Liver (tissue), 9 donors: ENCODE results near the gene TNMD. TPM values are rescaled to one million over a fixed set of nuclear protein-coding genes. Genes with fewer than 3 reads are reported as not detected.

Experiments
- DNase-seq: peaks from one replicate; pipeline ENCODE4 v3.0.0-alpha.2; 2017; ENCODE audit warnings: low spot score
- H3K27ac ChIP-seq, 2 donors: one replicate each; pipeline ENCODE4 v1.7.0; 2013; ENCODE audit warnings: inconsistent platforms in 2 of 2, low read length in 2 of 2, control low read depth in 1 of 2, low read depth in 1 of 2, mild to moderate bottlenecking in 1 of 2
- H3K27me3 ChIP-seq, 4 donors: one replicate each; pipeline versions ENCODE4 v1.6.1 to v1.7.0; 2013; ENCODE audit warnings: low read length in 3 of 4, inconsistent platforms in 1 of 4, mild to moderate bottlenecking in 1 of 4, moderate library complexity in 1 of 4; ENCODE audit not compliant: control insufficient read depth in 4 of 4, insufficient read depth in 4 of 4
- H3K36me3 ChIP-seq, 4 donors: one replicate each; pipeline versions ENCODE4 v1.6.1 to v1.7.0; 2013; ENCODE audit warnings: low read length in 3 of 4, mild to moderate bottlenecking in 3 of 4, low read depth in 1 of 4, moderate library complexity in 1 of 4; ENCODE audit not compliant: control insufficient read depth in 4 of 4, insufficient read depth in 3 of 4
- H3K4me1 ChIP-seq, 4 donors: one replicate each; pipeline versions ENCODE4 v1.6.1 to v1.7.0; 2013; ENCODE audit warnings: low read length in 3 of 4, mild to moderate bottlenecking in 3 of 4, moderate library complexity in 1 of 4; ENCODE audit not compliant: control insufficient read depth in 4 of 4, insufficient read depth in 4 of 4
- H3K4me3 ChIP-seq, 3 donors: one replicate each; pipeline versions ENCODE4 v1.6.1 to v1.7.0; 2013; ENCODE audit warnings: low read length in 3 of 3, control low read depth in 1 of 3, low read depth in 1 of 3, mild to moderate bottlenecking in 1 of 3
- H3K9ac ChIP-seq, 2 donors: one replicate each; pipeline ENCODE4 v1.7.0; 2013; ENCODE audit warnings: low read length in 2 of 2, mild to moderate bottlenecking in 2 of 2, moderate library complexity in 2 of 2, control low read depth in 1 of 2, low read depth in 1 of 2
- H3K9me3 ChIP-seq, 4 donors: one replicate each; pipeline versions ENCODE4 v1.6.1 to v1.7.0; 2013; ENCODE audit warnings: low read length in 3 of 4; ENCODE audit not compliant: control insufficient read depth in 4 of 4
- EGR1 ChIP-seq, 2 donors: IDR thresholded peaks; 2 replicates each; pipeline ENCODE4 v1.6.1; 2016 to 2018; ENCODE audit warnings: antibody characterized with exemption in 2 of 2, low read depth in 2 of 2
- FOXA1 ChIP-seq: IDR thresholded peaks from 2 replicates; pipeline ENCODE4 v1.6.1; 2016; ENCODE audit warnings: antibody characterized with exemption
- FOXA2 ChIP-seq: IDR thresholded peaks from 2 replicates; pipeline ENCODE4 v1.6.1; 2016; ENCODE audit warnings: antibody characterized with exemption
- GABPA ChIP-seq, 2 donors: IDR thresholded peaks in 1 of 2; conservative IDR thresholded peaks in 1 of 2; 2 replicates each; pipeline ENCODE4 v1.6.1; 2016; ENCODE audit warnings: antibody characterized with exemption in 2 of 2, mild to moderate bottlenecking in 1 of 2, moderate library complexity in 1 of 2
- HNF4A ChIP-seq, 2 donors: conservative IDR thresholded peaks; 2 replicates each; pipeline ENCODE4 v1.6.1; 2016; ENCODE audit warnings: antibody characterized with exemption in 2 of 2, mild to moderate bottlenecking in 2 of 2
- HNF4G ChIP-seq: IDR thresholded peaks from 2 replicates; pipeline ENCODE4 v1.6.1; 2016; ENCODE audit warnings: antibody characterized with exemption
- JUND ChIP-seq, 2 donors: IDR thresholded peaks; 2 replicates each; pipeline ENCODE4 v1.6.1; 2016; ENCODE audit warnings: antibody characterized with exemption in 2 of 2
- NR2F2 ChIP-seq: IDR thresholded peaks from 2 replicates; pipeline ENCODE4 v1.6.1; 2016; ENCODE audit warnings: antibody characterized with exemption
- RAD21 ChIP-seq, 2 donors: IDR thresholded peaks; 2 replicates each; pipeline ENCODE4 v1.6.1; 2016; ENCODE audit warnings: antibody characterized with exemption in 2 of 2, mild to moderate bottlenecking in 2 of 2
- RXRA ChIP-seq, 2 donors: IDR thresholded peaks; 2 replicates each; pipeline ENCODE4 v1.6.1; 2017 to 2018; ENCODE audit warnings: antibody characterized with exemption in 2 of 2, mild to moderate bottlenecking in 1 of 2
- SP1 ChIP-seq: IDR thresholded peaks from 2 replicates; pipeline ENCODE4 v1.6.1; 2018; ENCODE audit warnings: antibody characterized with exemption, mild to moderate bottlenecking
- TAF1 ChIP-seq: conservative IDR thresholded peaks from 2 replicates; pipeline ENCODE4 v1.6.1; 2016; ENCODE audit warnings: antibody characterized with exemption, mild to moderate bottlenecking
- YY1 ChIP-seq: IDR thresholded peaks from 2 replicates; pipeline ENCODE4 v1.6.1; 2016; ENCODE audit warnings: antibody characterized with exemption, mild to moderate bottlenecking
- WGBS: extraction: QIAGEN DNeasy Blood & Tissue Kit; methylation state at CpG from one replicate; pipeline ENCODE4 v1.1.7; 2013; 5-methylcytosine and 5-hydroxymethylcytosine counted together
- polyA plus RNA-seq, 2 donors: library from polyadenylated mRNA; stranded (reverse) in 1 of 2; unstranded in 1 of 2; fragments of 200-250 nt in 1 of 2; fragments of >200 nt in 1 of 2; fragmentation: Nextera tagmentation in 1 of 2; extraction: Ambion mirVana in 1 of 2; gene quantifications; one replicate each; pipeline versions ENCODE4 v1.2.1 to v1.2.3, GENCODE V29; 2013 to 2015
- total RNA-seq, 2 donors: library from RNA; depleted of rRNA; stranded (reverse); fragments of >200 nt; gene quantifications; one replicate each; pipeline ENCODE4 v1.2.3, GENCODE V29; 2014
- TF ChIP-seq, protein P1 (sequence below): IDR thresholded peaks from 2 replicates; pipeline ENCODE4 v1.6.1; 2016; ENCODE audit warnings: antibody characterized with exemption
- TF ChIP-seq, protein P2 (sequence below): IDR thresholded peaks from 2 replicates; pipeline ENCODE4 v1.6.1; 2016; ENCODE audit warnings: antibody characterized with exemption
- TF ChIP-seq, protein P3 (sequence below): IDR thresholded peaks from 2 replicates; pipeline ENCODE4 v1.6.1; 2016; ENCODE audit warnings: antibody characterized with exemption
- TF ChIP-seq, protein P4 (sequence below): IDR thresholded peaks from 2 replicates; pipeline ENCODE4 v1.6.1; 2016; ENCODE audit warnings: antibody characterized with exemption, mild to moderate bottlenecking
- donor health status: healthy.
- donor health status: healthy.
- donor health status: healthy.
- donor health status: healthy.
- donor health status: healthy.

The TNMD gene
- total and polyA plus RNA-seq, 4 donors: not detected

DNA sequence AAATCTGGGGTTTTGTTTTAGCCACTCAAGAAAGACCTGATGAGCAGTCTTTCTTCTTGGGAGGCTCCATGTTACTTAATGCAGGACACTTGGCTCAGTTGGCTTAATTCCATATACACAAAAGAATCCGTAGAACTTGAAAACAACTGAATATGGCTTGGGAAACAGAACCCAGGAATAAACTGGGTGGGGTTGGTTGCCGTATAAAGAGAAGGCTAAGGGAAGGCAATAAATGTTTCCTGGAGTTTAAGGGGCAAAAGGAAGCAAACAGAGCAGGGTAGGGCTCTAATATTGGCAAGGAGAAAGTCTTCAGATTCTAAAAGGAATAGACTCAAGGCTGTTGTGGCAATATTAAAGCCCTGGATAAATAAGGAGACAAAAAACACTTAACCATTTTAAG, 8.4 kb downstream of the TNMD start:
- Histone ChIP-seq H3K9ac (no peak overlapping the region), H3K27me3 (no peaks in the 10 kb centered on the region), H3K9me3 (no peaks in the 10 kb centered on the region), H3K36me3 (no peaks in the 10 kb centered on the region), H3K27ac (no peak overlapping the region), H3K4me1 (no peaks in the 10 kb centered on the region), H3K4me3 (no peak overlapping the region)
- DNase-seq: no peak
- WGBS: 62% methylated on average over 2 of the region's 2 CpGs
- TF ChIP-seq NR2F2: no peak
- no peak for TF ChIP-seq SP1
- no peak for TF ChIP-seq FOXA1

DNA sequence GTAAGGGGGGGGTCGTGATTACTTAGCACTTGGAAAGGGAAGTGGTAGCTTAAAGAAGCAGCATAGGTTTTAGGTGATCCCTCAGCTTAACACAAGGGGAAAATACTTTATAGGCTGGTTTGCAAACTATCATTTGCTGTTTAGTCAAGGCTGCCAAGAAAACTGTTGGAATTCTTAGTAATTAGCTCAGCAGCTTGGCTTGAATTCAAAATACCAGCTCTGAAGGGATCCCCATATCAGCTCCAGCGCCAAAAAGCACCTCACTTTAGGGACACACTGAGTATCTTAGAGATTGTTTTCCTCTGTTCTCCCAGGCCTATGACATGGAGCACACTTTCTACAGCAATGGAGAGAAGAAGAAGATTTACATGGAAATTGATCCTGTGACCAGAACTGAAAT, 8.8 kb downstream of the TNMD start:
- DNase-seq: no peak
- WGBS: 32% methylated on average over 2 of the region's 2 CpGs
- Histone ChIP-seq H3K36me3 (no peaks in the 10 kb centered on the region), H3K9ac (no peak overlapping the region), H3K4me1 (no peaks in the 10 kb centered on the region), H3K27ac (no peak overlapping the region), H3K27me3 (no peaks in the 10 kb centered on the region), H3K4me3 (no peak overlapping the region), H3K9me3 (no peaks in the 10 kb centered on the region)
- no peak for TF ChIP-seq HNF4G
- no peak for TF ChIP-seq EGR1 (IDR thresholded peaks at IDR 0.05; ENCODE audit: low read depth in 2 of 2)
- TF ChIP-seq JUND (IDR thresholded peaks at IDR 0.05): no peak
- TF ChIP-seq NR2F2: no peak
- TF ChIP-seq, protein P1, sequence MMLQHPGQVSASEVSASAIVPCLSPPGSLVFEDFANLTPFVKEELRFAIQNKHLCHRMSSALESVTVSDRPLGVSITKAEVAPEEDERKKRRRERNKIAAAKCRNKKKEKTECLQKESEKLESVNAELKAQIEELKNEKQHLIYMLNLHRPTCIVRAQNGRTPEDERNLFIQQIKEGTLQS: no peak
- no peak for TF ChIP-seq RAD21 (IDR thresholded peaks at IDR 0.05)
- TF ChIP-seq, protein P2, sequence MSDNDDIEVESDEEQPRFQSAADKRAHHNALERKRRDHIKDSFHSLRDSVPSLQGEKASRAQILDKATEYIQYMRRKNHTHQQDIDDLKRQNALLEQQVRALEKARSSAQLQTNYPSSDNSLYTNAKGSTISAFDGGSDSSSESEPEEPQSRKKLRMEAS: no peak
- no peak for TF ChIP-seq RXRA (IDR thresholded peaks at IDR 0.05)
- no peak for TF ChIP-seq GABPA (IDR thresholded peaks at IDR 0.05 in 1 of 2, conservative IDR thresholded peaks at IDR 0.05 in 1 of 2)
- TF ChIP-seq FOXA1: no peak
- TF ChIP-seq, protein P3, sequence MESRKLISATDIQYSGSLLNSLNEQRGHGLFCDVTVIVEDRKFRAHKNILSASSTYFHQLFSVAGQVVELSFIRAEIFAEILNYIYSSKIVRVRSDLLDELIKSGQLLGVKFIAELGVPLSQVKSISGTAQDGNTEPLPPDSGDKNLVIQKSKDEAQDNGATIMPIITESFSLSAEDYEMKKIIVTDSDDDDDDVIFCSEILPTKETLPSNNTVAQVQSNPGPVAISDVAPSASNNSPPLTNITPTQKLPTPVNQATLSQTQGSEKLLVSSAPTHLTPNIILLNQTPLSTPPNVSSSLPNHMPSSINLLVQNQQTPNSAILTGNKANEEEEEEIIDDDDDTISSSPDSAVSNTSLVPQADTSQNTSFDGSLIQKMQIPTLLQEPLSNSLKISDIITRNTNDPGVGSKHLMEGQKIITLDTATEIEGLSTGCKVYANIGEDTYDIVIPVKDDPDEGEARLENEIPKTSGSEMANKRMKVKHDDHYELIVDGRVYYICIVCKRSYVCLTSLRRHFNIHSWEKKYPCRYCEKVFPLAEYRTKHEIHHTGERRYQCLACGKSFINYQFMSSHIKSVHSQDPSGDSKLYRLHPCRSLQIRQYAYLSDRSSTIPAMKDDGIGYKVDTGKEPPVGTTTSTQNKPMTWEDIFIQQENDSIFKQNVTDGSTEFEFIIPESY: no peak
- TF ChIP-seq, protein P4, sequence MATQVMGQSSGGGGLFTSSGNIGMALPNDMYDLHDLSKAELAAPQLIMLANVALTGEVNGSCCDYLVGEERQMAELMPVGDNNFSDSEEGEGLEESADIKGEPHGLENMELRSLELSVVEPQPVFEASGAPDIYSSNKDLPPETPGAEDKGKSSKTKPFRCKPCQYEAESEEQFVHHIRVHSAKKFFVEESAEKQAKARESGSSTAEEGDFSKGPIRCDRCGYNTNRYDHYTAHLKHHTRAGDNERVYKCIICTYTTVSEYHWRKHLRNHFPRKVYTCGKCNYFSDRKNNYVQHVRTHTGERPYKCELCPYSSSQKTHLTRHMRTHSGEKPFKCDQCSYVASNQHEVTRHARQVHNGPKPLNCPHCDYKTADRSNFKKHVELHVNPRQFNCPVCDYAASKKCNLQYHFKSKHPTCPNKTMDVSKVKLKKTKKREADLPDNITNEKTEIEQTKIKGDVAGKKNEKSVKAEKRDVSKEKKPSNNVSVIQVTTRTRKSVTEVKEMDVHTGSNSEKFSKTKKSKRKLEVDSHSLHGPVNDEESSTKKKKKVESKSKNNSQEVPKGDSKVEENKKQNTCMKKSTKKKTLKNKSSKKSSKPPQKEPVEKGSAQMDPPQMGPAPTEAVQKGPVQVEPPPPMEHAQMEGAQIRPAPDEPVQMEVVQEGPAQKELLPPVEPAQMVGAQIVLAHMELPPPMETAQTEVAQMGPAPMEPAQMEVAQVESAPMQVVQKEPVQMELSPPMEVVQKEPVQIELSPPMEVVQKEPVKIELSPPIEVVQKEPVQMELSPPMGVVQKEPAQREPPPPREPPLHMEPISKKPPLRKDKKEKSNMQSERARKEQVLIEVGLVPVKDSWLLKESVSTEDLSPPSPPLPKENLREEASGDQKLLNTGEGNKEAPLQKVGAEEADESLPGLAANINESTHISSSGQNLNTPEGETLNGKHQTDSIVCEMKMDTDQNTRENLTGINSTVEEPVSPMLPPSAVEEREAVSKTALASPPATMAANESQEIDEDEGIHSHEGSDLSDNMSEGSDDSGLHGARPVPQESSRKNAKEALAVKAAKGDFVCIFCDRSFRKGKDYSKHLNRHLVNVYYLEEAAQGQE: no peak
- no peak for TF ChIP-seq YY1
- TF ChIP-seq HNF4A (conservative IDR thresholded peaks at IDR 0.05): no peak
- TF ChIP-seq TAF1: no peak
- TF ChIP-seq SP1: no peak
- no peak for TF ChIP-seq FOXA2
